ENCODE results near the gene ZNF236.

The ZNF236 gene

GRCh38 chr18:76817888-76818611 lies 4.3 kb upstream of the ZNF236 start:
- in situ Hi-C loops (cut with HindIII; ENCODE audit: low pct_ligation_motif_present, low pct_unique_long_range_greater_than_20kb, low sequenced_read_pairs), result no loop called here
- DNase-seq, result no peak

- no peak for DNase-seq
- in situ Hi-C loops (cut with HindIII; ENCODE audit: low pct_ligation_motif_present, low pct_unique_long_range_greater_than_20kb, low sequenced_read_pairs), result no loop called here
Observed at GRCh38 chr18:76819411-76820136, 2.8 kb upstream of the ZNF236 start.

GRCh38 chr18:76821356-76821874 lies 942 bp upstream of the ZNF236 start:
- no peak for DNase-seq
- in situ Hi-C loops (cut with HindIII; ENCODE audit: low pct_ligation_motif_present, low pct_unique_long_range_greater_than_20kb, low sequenced_read_pairs), result no loop called here

GRCh38 chr18:76821875-76822505 lies 367 bp upstream of the ZNF236 start:
- DNase-seq, result peak; percentile 49
- in situ Hi-C loops (cut with HindIII; ENCODE audit: low pct_ligation_motif_present, low pct_unique_long_range_greater_than_20kb, low sequenced_read_pairs), result no loop called here

- DNase-seq, result no peak
- in situ Hi-C loops (cut with HindIII; ENCODE audit: low pct_ligation_motif_present, low pct_unique_long_range_greater_than_20kb, low sequenced_read_pairs), result no loop called here
Observed at GRCh38 chr18:76823161-76823538, 793 bp downstream of the ZNF236 start.

GRCh38 chr18:76823587-76824011 lies 1.2 kb downstream of the ZNF236 start:
- DNase-seq, result no peak
- in situ Hi-C loops (cut with HindIII; ENCODE audit: low pct_ligation_motif_present, low pct_unique_long_range_greater_than_20kb, low sequenced_read_pairs), result no loop called here

- in situ Hi-C loops (cut with HindIII; ENCODE audit: low pct_ligation_motif_present, low pct_unique_long_range_greater_than_20kb, low sequenced_read_pairs), result no loop called here
- DNase-seq, result no peak
Observed at GRCh38 chr18:76824145-76824676, 1.9 kb downstream of the ZNF236 start.

- in situ Hi-C loops (cut with HindIII; ENCODE audit: low pct_ligation_motif_present, low pct_unique_long_range_greater_than_20kb, low sequenced_read_pairs), result no loop called here
- no peak for DNase-seq
Observed at GRCh38 chr18:76824754-76825153, 2.4 kb downstream of the ZNF236 start.

- peak; percentile 6 for DNase-seq
- in situ Hi-C loops (cut with HindIII; ENCODE audit: low pct_ligation_motif_present, low pct_unique_long_range_greater_than_20kb, low sequenced_read_pairs), result no loop called here
Observed at GRCh38 chr18:76827205-76828200, 5.1 kb downstream of the ZNF236 start.

GRCh38 chr18:76834379-76834778 lies 12.0 kb downstream of the ZNF236 start:
- in situ Hi-C loops (cut with HindIII; ENCODE audit: low pct_ligation_motif_present, low pct_unique_long_range_greater_than_20kb, low sequenced_read_pairs), result no loop called here
- no peak for DNase-seq

- in situ Hi-C loops (cut with HindIII; ENCODE audit: low pct_ligation_motif_present, low pct_unique_long_range_greater_than_20kb, low sequenced_read_pairs), result no loop called here
- no peak for DNase-seq
Observed at GRCh38 chr18:76835380-76835779, 13.0 kb downstream of the ZNF236 start.

GRCh38 chr18:76837071-76837470 lies 14.7 kb downstream of the ZNF236 start:
- in situ Hi-C loops (cut with HindIII; ENCODE audit: low pct_ligation_motif_present, low pct_unique_long_range_greater_than_20kb, low sequenced_read_pairs), result no loop called here
- DNase-seq, result no peak

- in situ Hi-C loops (cut with HindIII; ENCODE audit: low pct_ligation_motif_present, low pct_unique_long_range_greater_than_20kb, low sequenced_read_pairs), result no loop called here
- DNase-seq, result no peak
Observed at GRCh38 chr18:76838182-76838581, 15.8 kb downstream of the ZNF236 start.

- in situ Hi-C loops (cut with HindIII; ENCODE audit: low pct_ligation_motif_present, low pct_unique_long_range_greater_than_20kb, low sequenced_read_pairs), result no loop called here
- no peak for DNase-seq
Observed at GRCh38 chr18:76839086-76839794, 16.9 kb downstream of the ZNF236 start.

GRCh38 chr18:76842837-76843530 lies 20.6 kb downstream of the ZNF236 start:
- in situ Hi-C loops (cut with HindIII; ENCODE audit: low pct_ligation_motif_present, low pct_unique_long_range_greater_than_20kb, low sequenced_read_pairs), result no loop called here
- DNase-seq, result no peak

- in situ Hi-C loops (cut with HindIII; ENCODE audit: low pct_ligation_motif_present, low pct_unique_long_range_greater_than_20kb, low sequenced_read_pairs), result no loop called here
- DNase-seq, result no peak
Observed at GRCh38 chr18:76844144-76844543, 21.8 kb downstream of the ZNF236 start.

Measured in ACHN (cell line).